NCI-H128 (cell line): ENCODE measurements around the gene MUC13.
A peak's percentile ranks its signal among the peaks of the same experiment; 100 is the strongest.

Source experiments
- DNase-seq: peaks from one replicate; lab custom pipeline; 2025; ENCODE audit not compliant: unreplicated experiment; lab: John Stamatoyannopoulos, UW

Gene MUC13

DNA sequence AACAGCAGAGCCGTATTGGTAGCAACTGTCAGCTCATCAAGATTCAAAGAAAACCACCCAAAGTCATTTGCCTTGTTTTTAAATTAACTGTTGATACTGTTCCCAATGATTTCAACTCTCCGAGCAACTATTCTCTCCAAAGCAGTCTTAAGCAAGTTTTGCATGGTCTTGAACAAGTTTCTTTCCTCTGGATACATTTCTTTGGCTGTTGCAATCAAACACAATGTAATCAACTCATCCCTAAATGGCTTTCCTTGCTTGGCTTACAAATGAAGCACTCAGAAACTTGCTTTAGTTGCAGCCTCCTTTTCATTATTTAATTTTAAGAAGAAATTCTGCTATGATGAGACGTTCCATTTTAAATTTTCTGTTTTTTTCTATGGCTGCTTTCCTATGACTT, 15.5 kb upstream of the MUC13 start:
- DNase-seq, result no peak

DNA sequence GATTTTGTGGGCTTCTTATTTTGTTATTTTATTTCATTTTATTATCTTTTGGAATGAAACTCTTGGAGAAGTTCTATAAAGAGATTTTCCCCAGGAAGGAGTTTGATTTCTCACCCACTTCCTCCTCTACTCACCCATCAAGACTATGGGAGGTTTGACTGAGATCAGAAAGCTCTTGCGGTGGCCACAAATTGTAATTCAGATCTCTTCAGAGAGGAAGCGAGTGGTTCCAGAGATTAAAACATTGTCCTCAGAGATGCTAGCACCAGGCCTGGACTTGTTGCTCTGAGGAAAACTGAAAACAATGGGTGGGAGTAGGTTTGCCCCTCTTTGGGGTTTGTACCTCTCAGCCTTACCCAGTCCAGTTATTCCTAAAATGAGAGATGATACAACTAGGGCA, 8.1 kb upstream of the MUC13 start:
- no peak for DNase-seq

DNA sequence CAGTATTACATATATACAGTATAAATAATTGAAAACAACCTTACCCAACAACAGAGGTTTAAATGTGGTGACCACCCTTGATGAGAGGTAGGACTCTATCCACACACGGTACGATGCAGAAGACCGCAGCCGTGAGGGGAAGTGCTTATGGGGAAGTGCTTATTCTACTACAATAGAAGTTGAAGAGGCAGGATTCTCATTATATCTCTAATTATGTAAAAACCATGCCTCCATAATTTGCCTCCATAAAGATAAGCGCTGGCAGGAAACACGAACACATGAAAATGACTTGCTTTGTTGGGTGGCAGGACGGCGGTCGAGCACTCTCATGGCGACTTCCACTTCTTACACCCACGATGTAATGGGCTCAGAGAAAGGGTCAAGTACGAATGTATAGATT, 7.2 kb upstream of the MUC13 start:
- no peak for DNase-seq

DNA sequence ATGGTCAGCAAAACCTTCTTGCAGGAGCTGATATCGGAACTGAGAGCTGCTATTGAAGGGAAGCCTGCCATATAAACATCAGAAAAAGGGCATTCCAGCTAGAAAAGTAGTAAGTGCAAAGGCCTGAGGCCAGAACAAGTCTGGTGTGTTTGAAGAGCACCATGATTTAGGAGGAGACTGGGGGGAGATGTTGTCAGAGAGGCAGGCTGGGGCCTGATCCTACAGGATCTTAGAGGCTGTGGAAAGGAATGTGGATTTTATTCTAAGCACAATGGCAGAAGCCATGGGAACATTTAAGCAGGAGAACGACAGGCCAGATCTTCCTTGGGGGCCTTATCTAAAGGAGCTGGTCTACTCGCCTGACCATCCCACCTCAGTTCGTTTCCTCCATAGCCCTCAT, 5.1 kb upstream of the MUC13 start:
- no peak for DNase-seq

DNA sequence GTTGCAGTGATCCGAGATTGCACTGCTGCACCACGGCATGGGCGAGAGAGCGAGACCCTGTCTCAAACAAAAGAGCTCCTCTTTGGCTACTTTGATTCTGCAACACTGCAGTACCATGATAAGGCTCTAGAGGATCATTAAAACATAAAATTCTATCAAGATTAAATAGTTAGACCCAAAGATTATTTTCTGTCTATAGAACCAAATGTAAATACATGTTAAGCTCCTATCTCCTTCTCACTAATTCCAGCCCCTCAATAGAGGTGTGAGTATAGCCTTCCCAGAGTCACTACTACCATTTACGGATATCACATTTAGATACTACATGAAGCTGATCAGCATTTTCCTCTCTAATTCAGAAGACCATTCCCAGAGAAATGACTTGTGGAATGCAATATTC, 4.3 kb upstream of the MUC13 start:
- DNase-seq, result no peak

DNA sequence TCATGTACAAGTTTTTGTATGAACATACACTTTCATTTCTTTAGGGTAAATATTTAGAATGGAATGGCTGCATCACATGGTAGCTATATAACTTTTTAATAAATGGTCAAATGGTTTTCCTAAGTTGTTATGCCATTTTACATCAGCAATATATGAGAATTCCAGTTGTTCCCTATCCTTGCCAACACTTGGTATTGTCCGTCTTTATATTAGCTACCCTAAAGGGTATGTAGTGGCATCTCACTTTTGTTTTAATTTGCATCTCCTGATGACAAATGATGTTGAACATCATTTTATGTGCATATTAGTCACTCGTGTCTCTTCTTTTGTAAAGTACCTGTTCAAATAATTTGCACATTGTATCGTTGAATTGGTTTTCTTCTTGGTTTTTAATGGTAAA, 2.5 kb upstream of the MUC13 start:
- DNase-seq, result no peak

DNA sequence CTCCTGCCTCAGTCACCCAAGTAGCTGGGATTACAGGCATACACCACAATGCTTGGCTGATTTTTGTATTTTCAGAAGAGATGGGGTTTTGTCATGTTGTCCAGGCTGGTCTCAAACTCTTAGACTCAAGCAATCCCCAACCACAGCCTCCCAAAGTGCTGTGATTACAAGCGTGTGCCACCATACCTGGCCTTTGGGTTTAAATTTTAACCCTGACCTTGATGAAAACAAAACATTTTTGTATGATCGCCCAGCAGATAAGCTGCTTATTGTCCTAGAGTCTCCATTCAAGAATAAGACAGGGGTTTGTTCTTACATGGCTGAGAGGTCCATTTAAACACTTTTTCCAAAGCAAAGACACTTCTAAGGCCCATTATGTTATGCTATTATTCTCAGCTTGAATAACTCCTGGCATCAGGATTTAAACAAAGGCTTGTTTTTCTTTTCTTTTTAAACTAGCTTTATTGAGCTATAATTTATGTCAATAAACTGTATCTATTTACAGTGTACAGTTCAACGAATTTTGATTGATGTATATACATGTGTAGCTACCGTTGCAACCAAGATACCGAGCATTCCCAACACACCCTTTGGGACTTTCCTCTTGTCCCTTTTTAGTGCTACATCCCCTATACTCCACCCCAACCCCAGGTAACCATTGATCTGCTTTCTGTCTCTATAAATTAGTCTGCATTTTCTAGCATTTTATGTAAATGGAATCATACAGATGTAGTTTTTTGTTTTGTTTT, 1.4 kb upstream of the MUC13 start:
- no peak for DNase-seq

DNA sequence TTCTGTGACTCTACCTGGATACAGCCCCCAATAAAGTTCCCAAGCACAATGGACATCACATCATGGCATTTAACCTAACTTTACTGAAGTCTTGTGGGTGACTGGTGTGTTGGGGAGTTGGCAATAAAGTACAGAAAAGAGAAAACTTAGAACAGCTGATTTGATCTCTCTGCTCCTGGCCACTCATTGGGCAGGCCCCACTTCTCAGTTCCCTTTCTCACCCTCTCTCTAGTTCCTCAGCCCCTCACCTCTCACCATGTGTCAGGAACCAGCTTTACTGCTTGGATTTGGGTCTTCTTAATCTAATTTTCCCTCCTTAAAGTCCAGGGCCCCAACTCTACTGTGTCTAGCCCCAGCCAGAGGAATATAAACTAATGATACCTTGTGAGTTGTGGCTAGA, 713 bp upstream of the MUC13 start:
- DNase-seq, result no peak

DNA sequence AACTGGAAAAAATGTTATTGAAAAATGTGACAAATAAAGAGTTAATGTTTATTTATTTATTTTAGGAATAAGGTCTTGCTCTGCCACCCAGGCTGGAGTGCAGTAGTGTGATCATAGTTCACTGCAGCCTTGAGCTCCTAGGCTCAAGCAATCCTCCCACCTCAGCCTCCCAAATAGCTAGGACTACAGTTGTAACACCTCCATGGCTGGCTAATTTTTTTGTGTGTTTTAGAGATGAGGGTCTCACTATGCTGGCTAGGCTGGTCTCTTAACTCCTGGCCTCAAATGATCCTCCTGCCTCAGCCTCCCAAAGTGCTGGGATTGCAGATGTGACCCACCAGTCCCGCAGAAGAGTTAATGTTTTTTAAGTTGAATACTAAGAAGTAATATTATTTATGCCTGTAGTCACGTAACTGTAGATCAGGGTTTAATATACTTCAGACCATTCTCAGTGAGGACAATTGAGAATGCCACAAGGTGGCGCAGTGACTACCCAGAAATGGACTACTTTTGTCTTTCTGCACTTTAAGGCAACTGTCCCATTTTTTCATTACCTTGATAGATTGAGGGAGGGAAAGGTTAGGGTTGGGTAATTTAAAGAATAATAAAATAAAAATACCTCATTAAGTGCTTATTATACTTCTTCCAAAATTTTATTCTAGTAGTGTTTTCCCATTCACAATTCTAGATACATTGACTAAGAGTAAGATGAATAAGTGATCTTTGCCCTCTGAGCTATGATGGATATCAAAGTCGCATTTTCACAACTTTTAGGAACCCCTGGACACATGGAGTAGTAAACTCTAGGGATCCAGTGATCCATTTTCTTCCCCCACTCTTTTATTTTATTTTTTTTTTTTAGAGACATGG, 6.0 kb downstream of the MUC13 start:
- DNase-seq, result peak; percentile 26

DNA sequence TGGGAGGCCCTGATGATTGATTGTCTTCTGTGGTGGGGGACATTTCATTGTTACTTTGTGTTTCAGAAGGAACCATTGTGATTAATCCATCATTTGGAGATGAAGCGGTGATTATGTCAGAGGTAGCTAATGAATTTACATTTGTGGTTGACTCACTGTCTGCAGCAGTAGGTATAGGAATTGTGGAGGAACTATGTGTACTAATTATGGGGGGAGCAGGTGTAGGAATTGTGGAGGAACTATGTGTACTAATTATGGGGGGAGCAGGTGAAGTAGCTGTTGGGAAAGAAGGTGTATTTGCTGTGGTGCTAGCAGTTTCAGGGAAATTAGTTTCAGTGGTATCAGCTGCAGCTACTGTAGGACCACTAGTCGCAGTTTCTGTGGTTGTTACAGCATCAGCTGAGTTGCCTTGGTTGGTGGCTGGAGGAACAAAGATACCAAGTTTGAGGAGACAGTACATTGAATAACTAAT, 6.9 kb downstream of the MUC13 start:
- DNase-seq, result no peak

DNA sequence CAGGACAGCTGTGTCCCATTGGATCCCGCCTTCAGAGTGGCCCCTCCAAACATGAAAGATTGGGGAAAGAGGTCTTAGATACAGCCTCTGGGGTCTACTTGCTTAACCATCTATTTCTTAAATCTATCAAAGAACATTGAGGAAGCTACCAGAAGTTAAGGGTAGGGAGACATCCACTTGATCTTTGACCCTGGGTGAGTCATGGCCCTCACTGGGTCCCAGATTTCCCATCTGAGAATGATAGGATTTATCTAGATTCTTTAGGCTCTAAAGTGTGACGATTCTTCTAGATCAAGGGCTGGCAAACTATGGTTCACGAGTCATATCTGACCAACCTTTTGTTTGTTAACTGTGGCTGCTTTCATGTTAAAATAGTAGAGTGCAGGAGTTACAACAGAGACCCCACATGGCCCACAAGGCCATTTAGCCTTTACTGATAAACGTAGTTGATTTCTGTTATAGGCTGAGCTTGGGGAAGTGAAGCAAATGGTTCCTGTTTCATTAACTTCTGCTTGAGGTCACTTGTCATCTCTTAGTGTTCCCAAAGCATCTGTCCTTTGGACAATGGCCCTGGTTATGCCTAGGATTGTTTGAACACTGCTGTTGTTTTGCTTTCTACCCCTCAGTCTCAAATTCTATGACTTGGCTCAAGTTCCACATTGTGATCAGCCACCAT, 8.0 kb downstream of the MUC13 start:
- DNase-seq, result no peak

DNA sequence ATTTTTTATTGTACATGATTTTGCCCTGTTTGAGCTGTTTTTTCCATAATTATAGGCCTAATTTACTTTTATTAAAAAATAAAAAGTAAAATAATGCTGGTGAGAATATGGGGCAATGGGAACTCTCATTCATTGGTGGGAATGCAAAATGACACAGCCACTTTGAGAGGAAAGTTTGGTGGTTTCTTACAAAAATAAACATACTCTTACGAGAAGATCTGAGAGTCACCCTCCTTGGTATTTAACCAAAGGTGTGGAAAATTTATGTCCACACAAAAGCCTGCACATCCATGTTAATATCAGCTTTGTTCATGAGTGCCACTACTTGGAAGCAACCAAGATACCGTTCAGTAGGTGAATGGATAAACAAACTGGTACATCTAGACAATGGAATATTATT, 9.8 kb downstream of the MUC13 start:
- no peak for DNase-seq

DNA sequence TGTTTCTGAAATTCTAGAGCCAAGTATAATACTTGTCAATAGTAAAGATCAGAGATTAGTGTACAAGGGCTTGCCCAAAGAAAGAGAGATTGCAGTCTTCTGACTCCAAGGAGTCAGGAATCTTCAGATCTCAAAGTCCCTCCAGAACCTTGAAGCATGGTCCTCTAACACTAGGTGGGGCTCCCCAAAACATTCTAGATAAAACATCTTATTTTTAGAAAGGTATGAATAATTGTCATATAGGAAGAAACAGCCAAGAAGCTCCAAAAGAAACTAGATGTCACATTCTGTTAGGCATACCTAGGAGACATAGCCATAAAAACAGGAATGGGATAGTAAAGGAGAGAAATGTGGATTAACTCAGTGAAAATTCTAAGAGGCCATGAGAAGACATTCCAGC, 10.7 kb downstream of the MUC13 start:
- no peak for DNase-seq

DNA sequence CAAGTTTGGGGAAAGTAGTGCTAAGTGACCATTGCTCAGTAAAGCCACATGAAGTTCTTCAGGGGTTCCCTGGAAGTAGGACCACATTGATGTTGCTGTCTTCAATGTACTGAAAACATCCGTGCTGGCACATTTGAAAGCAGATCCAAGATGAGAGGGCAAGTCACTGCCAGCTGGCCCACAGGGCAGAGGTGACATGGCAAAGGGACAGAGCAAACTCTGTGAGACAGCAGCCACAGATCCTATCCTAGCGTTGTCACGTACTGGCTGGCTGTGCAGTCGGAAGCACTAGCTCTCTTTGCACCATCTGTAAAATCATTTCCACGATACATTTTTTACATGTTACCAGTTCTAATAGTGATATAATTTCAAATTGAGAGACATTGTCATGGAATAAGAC, 13.8 kb downstream of the MUC13 start:
- no peak for DNase-seq

DNA sequence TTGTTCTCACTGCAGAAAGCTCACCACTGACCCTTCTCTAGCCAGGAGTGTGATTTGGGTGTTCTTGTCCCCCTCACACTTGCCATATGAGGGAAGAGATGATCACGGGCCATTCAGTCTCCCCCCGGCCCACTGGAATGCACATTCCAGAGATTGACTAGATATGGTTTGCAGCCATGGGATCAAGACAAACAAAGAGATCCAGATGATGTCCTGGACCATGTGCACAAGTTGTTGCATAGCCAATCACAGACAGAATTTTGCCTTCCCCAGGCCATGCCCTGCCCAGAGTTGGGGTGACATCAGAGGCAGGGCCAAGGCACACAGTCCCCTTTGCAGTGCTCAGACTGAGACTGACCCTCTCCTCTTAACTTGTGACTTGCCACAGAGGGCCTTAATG, 14.8 kb downstream of the MUC13 start:
- no peak for DNase-seq

DNA sequence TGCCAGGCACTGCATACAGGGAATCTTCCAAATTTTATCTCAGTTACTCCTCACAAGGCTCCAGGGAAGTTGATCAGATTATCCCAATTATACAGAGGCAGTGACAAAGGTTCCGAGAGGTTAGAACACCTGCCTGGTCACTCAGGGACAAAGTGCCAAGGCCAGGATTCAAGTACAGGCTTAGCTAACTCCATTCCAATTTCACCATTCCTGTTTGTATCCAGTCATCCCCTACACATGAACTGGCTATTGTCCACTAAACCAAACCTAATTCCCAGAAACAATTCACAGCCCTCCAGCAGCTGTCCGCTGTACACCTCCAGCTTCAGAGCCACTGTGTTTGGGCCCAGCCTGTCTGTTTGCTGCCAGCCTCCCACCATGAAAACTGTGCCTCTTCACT, 16.0 kb downstream of the MUC13 start:
- no peak for DNase-seq

DNA sequence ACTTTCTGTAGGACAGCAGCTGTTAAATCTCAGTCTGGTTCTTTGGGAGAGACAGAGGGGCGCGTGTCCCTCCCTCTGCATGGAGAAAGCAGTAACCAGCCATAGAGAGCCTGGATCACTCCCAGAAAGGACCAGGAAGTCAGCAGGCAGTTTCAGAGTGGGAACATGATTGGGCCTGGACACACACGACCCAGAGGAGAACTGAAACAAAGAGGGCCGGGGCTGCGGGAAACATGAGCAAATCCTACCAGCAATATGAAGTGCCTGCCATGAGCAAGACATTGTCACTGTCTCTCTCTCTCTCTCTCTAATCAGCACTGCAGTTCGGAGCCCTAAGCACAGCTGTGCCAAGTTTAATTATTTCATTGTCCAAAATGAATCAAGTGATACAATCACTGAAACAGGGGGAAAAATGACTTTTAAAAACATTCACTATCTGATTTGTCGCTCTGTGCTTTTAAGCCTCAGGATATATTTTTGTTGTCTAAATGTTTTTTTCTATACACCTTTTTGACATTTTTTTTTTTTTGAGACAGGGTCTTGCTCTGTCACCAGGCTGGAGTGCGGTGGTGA, 17.6 kb downstream of the MUC13 start:
- no peak for DNase-seq

DNA sequence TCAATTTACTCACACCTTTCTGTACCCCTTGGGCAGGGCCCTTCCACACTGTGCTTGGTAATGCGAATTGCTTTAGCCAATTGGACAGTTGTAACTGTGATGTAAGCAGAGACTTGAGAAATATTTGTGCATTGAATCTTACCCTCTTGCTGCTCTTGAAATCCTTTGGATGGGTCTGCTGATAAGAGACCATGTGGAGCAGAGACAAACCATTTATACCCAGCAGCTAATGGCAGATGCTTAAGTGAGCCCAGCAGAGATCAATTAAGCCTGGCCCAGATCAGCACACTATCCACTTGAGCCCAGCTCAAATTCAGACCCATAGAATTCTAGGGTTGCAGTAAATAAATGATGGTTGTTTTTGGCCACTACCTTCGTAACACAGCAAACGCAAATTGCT, 19.3 kb downstream of the MUC13 start:
- no peak for DNase-seq

DNA sequence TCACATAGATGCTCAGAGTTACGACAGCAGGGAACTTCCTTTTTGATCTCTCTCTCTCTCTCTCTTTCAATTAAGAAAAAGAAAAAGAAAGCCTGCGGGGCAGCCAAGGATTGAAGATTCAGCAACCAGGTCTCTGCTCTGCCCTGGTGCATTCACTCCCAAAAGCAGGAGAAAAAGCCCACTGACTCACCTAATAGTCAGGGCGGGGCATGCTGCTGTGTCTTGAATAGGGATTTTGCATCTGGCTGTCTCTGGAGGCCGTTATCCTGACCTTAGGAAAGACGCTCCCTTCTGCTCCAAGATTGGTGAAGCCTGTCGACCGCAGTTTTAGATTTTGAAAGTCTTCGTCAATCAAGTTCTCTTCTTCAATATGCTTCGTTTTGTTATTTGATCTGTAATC, 26.6 kb downstream of the MUC13 start:
- no peak for DNase-seq

DNA sequence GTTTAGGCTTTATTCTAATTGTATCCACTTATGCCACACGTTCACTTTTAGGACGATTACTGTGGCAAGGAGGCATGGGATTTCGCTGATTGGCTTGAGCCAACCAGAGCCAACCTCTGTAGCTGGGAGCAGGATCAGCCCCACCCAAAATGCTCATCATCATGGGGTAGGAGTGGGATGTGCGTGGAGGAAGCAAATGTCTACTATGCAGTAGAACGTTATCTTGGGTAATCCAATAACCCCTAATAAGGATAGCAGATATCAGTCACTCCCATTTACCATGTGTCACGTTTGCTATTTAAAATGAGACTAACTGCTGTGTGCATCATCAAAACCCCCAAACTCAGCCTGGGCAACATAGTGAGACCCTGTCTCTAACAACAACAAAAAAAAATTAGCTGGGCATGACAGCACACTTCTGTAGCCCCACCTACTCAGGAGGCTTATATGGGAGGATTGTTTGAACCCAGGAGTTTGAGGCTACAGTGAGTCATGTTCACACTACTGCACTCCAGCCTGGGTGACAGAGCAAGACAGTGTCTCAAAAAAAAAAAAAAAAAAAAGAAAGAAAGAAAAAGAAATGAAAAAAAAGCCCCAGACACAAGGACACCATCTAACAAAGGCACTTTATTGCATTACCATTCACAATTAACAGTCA, 29.6 kb downstream of the MUC13 start:
- no peak for DNase-seq
